ENCODE data around the gene DYRK1A.

The DYRK1A gene

DNA sequence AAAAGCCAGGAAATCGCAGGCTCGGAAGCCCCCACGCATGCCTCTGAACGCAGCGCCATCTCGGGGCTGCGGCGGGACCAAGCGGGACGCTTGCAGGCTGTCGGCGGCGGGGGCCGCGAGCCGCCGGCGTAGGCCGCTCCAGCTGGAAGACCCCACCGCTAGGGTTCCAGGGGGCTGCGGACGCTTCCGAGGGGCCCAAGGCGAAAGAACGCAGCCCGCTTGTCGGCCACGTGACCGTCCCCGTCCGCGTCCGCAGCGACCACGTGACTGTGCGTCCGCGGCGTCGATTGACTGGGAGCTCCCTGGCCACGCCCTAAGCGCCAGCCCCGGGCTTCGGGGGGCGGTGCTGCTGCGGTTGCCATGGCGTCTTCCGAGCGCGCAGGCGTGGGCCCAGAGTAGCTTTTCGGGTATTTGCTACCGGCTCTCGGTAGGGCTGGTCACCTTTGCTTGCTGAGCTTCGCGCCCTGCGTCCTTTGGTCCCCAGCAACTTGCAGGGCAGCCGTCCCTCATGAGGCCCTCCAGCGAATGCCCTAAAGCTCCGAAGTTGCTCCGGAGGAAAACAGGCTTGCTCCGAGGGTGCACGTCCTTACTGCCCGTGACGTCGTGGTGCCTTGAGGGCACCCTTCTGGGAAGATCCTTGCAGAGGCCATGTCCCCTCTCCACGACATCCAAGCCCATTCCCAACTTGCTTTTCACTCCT is 197.2 kb downstream of the DYRK1A start:
- in situ Hi-C loops (cut with MboI; ENCODE audit: low sequenced_read_pairs): no loop called here

DNA sequence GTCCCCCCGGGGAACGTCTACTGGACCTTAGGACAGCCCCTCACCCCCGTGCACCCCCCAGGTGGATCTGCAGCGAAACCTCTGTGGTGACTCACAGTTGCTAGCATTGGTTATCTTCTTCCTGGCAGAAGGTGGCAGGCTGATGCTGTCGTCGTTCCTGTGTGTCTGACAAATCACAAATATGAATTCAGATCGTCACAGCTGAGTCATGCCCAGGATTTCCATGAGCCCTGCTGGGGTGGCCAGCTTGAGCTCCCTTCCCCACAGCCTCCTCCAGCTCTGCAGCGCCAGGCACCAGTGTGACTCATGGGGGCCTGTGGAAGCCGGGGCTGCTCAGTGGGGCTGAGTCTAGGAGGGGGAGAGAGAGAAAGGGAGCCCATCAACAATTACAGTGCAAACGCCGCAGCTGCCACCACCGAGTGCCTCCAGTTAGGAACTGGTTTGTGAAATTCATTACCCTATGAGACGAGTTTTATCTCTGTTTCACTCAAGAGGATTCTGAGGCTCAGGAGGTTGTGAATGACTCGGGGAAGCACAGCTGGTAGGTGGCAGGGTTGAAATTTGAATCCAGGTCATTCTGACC is 197.9 kb downstream of the DYRK1A start:
- in situ Hi-C loops (cut with MboI; ENCODE audit: low sequenced_read_pairs): no loop called here

DNA sequence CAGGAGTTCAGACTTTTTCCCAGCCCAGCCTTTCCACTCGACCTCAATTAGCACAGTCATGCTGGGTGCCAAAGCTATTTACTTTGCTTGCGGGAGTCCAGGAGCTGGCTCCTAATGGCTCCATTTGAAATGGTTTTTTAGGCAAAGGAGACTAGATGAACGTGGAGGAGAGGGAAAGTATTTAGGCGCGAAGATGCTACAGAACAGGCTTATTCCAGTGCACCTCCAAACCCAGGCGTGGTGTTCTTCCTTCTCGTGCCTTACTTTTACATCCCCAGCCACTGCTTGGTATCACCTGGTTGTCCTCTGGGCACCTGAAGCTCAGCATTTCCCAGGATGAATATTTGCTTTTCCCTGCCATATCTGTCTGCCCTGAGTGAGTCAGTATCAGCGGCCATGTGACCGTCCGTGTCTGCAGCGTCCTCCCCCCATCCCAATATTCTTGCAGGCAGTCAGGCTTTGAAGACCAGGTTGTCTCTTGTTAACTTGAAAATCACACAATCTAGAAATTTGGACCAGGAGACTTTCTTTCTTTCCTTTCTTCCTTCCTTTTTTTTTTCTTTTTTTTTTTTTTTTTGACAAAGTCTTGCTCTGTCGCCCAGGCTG is 198.5 kb downstream of the DYRK1A start:
- in situ Hi-C loops (cut with MboI; ENCODE audit: low sequenced_read_pairs): no loop called here

DNA sequence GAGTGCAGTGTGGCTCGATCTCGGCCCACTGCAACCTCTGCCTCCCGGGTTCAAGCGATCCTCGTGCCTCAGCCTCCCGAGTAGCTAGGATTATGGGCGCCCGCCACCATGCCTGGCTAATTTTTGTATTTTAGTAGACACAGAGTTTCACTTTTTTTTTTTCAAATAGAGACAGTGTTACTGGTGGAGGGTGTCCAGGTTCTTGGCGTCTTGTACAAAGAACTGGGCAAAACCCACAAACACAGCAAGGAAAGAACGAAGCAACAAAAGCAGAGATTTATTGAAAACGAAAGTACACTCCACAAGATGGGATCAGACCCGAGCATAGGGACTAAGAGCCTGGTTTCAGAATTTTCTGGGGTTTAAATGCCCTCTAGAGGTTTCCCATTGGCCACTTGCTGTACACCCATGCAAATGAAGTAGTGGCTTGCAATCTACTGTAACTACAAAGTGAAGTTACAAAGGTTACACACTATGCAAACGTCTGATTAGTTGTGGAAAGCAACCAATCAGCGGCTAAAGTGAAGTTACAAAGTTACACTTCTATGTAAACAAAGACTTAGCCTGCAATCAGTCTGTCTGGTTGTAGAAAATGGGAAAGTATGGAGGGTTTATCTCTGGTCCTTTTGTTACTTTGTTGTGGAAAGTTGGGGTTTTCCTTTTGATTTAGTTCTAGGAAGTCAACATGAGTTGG is 199.1 kb downstream of the DYRK1A start:
- in situ Hi-C loops (cut with MboI; ENCODE audit: low sequenced_read_pairs): no loop called here

DNA sequence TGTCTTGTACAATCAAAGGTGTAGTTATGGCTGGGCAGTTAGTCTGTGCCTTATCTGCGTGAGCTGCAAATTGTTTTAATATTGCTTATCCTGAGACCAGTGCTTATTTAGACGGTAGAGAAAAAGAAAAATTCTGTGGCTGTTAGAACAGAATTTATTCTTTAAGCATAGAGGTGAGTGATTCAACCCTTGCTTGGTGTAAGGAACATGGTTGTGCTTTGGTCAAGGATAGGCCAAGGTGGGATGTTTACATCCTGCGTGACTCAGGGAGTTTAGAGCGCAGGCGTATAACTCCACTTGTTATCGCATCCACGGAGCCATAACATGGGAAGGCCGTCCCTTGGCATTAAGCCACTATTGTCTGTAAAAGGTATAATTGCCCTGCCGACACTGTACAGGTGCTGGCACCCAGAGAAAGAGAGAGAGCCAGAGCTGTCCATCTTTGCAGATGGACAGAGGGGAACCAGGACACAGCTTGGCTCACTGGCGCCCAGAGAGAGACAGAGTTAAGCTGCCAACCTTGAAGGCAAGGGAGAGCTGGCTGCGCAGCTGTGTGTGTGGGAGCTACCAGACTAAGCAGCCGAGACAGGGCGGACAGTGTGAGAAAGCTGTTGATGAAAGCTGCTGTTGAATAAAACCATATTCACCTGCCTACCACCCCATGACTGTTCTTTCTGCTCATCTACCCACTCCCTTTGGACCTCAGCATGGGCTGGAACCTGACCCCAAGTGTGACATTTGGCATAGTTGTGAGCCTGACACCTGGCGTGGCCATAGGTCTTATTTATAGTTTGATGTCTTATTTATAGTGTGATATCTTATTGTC is 200.4 kb downstream of the DYRK1A start:
- in situ Hi-C loops (cut with MboI; ENCODE audit: low sequenced_read_pairs): no loop called here

DNA sequence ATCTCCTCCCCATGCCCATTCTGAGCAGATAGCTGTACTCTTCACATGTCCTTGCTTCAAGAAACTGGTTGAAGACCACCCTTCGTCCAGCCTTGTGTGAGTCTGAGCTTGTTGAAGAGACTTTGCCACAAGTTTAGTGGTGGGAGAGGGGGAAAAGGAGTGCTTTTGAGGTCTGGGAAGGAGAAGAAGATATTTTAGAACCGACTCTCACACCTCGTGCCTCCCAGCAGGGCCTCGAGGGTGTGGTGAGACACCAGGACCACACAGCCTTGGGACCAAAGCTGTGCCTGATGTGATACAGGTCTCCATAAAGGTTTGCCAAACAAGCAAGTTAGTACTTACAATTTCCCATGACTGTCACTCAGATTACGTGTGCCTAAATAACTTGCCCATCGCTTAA is 201.8 kb downstream of the DYRK1A start:
- in situ Hi-C loops (cut with MboI; ENCODE audit: low sequenced_read_pairs): no loop called here

DNA sequence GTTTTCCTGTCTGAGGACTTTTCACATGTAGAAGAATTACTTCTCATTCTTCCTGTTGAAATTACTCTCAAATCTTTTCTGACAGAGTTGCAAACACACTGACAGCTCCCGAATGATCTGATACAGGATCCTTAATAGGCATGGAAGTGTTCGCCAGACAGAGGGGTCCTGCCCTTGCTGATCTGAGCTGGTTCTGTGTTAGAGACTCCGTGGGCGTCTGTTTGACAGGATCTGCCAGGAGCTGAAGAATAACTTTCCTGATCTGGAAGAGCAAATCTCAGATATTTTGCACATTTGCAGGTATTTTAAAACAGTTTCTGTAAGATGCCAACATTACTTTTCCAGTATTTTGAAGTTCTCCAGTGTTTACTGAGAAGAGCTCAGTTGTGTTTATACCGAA is 202.3 kb downstream of the DYRK1A start:
- in situ Hi-C loops (cut with MboI; ENCODE audit: low sequenced_read_pairs): no loop called here

DNA sequence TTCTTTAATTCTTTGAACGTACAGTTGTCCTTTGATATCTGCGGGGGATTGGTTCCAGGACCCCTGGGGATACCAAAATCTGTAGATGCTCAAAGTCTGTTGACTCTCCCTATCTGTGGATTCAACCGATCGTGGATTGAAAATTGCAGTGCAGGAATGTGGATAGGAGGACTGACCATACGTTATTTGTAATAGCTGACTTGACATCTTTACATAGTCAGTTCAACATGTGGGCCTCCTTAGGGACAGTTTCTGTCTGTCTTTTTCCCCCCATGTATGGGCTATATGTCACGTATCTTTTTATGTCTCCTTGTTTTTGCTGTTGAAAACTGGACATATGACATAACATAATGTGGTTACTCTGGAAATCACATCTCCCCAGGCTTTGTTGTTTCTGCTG is 204.9 kb downstream of the DYRK1A start:
- in situ Hi-C loops (cut with MboI; ENCODE audit: low sequenced_read_pairs): no loop called here

DNA sequence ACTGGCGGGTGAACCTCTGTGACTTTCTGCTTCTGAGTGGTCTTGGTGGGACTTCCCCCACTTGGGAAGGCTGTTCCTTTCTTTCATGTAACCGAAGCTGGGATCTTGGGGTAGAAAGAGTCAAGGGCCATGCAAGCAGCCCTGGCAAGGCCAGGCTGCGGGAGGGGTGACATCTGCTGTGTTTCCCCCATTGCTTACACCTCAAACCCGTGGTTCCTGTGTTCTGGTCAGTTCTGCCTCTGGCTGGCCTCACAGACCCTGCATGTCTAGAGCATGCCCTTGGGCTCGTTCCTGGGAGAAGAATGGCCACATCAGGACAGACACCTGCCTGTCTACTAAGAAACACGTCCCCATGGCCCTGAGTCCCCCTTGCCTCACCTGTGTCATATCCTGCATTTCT is 207.7 kb downstream of the DYRK1A start:
- in situ Hi-C loops (cut with MboI; ENCODE audit: low sequenced_read_pairs): no loop called here

DNA sequence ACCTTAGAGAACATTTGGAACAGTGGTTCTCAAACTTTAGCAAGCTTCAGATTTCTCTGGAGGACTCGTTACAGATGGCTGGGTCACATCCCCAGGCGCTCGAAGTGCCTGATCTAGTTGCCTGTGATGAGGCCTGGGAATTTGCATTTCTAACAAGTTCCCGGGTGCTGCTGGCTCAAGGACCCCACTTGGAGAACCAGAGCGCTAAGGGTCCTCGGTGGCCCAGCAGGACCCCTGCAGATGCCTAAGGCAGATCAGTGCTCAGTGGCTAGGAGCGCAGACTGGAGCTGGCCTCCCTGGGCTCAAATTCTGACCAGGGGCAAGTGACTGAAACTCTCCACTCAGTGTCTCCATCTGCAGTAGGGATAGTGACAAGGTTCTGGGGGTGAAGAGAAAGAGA is 208.2 kb downstream of the DYRK1A start:
- in situ Hi-C loops (cut with MboI; ENCODE audit: low sequenced_read_pairs): no loop called here

DNA sequence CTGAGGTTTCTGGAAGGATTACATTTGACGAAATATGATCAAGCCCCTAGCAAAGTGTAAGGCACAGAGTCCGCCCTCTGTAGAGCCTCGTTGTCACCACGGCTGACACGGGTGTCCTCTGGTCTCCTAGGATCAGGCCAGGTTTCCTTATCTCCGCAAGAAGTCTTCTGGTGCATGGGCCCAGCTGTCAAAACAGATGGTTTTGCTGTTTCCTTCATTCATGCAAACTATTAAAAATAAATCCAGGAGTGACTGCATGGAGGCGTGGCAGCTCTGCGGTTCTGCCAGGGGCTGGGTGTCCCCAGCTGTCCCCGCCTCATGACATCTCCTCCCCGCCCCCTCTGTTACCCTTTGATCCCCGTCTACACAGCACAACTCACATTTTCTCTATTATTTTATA is 209.0 kb downstream of the DYRK1A start:
- in situ Hi-C loops (cut with MboI; ENCODE audit: low sequenced_read_pairs): no loop called here
